Smooth muscle cell (in vitro differentiated cells): ENCODE data around the gene AMMECR1. TPM values are rescaled to one million over a fixed set of nuclear protein-coding genes. Genes with fewer than 3 reads are reported as not detected.

ENCODE experiments used
- DNase-seq: peaks from one replicate; lab custom pipeline; 2025; ENCODE audit not compliant: unreplicated experiment; lab: John Stamatoyannopoulos, UW
- H2AFZ ChIP-seq: fragments of 200-600 bp; sonication (generic); 2 replicates; pipeline ENCODE4 v1.6.0; 2016; ENCODE audit warnings: antibody characterized with exemption, low read depth, mild to moderate bottlenecking
- H3F3A ChIP-seq: fragments of 200-600 bp; sonication (generic); 2 replicates; pipeline ENCODE4 v1.6.0; 2017; ENCODE audit warnings: antibody characterized with exemption, low read depth
- H3K27ac ChIP-seq: fragments of 200-600 bp; sonication (generic); 2 replicates; pipeline ENCODE4 v1.5.1; 2016; ENCODE audit warnings: low read depth, mild to moderate bottlenecking
- H3K27me3 ChIP-seq: fragments of 200-600 bp; sonication (generic); 2 replicates; pipeline ENCODE4 v1.6.1; 2016; ENCODE audit warnings: low read depth, mild to moderate bottlenecking
- H3K36me3 ChIP-seq: fragments of 200-600 bp; sonication (generic); 2 replicates; pipeline ENCODE4 v1.5.1; 2016; ENCODE audit warnings: low read depth
- H3K4me1 ChIP-seq: fragments of 200-600 bp; sonication (generic); 2 replicates; pipeline ENCODE4 v1.5.1; 2016; ENCODE audit warnings: low read depth
- H3K4me2 ChIP-seq: fragments of 200-600 bp; sonication (generic); 2 replicates; pipeline ENCODE4 v1.6.0; 2016; ENCODE audit warnings: mild to moderate bottlenecking
- H3K4me3 ChIP-seq: fragments of 200-600 bp; sonication (generic); 2 replicates; pipeline ENCODE4 v1.5.1; 2016; ENCODE audit warnings: mild to moderate bottlenecking
- H3K79me2 ChIP-seq: fragments of 200-600 bp; sonication (generic); 2 replicates; pipeline ENCODE4 v1.6.0; 2016; ENCODE audit warnings: low read depth, mild to moderate bottlenecking
- H3K9ac ChIP-seq: fragments of 200-600 bp; sonication (generic); 2 replicates; pipeline ENCODE4 v1.6.0; 2016; ENCODE audit warnings: low read depth
- H3K9me3 ChIP-seq: fragments of 200-600 bp; sonication (generic); replicated peaks from 2 replicates; pipeline ENCODE4 v1.5.1; 2016; ENCODE audit warnings: low read depth
- H4K20me1 ChIP-seq: fragments of 200-600 bp; sonication (generic); 2 replicates; pipeline ENCODE4 v1.6.0; 2016; ENCODE audit warnings: low read depth
- CTCF ChIP-seq: fragments of 200-600 bp; sonication (generic); IDR thresholded peaks from 2 replicates; pipeline ENCODE4 v1.5.1; 2017; ENCODE audit warnings: borderline replicate concordance, mild to moderate bottlenecking, antibody characterized with exemption; ENCODE audit not compliant: insufficient read depth, poor library complexity, severe bottlenecking
- WGBS: methylation state at CpG from one replicate; pipeline ENCODE4 v1.1.7; 2016; ENCODE audit warnings: low lambda C conversion rate; 5-methylcytosine and 5-hydroxymethylcytosine counted together
- polyA plus RNA-seq: library from polyadenylated mRNA; unstranded; fragments of >200 nt; fragmentation: Nextera tagmentation; extraction: Ambion mirVana; gene quantifications from 2 replicates; pipeline ENCODE4 v1.2.1, GENCODE V29; 2016
- total RNA-seq: library from RNA; depleted of rRNA; stranded (reverse); fragments of >200 nt; gene quantifications from 2 replicates; pipeline ENCODE4 v1.2.3, GENCODE V29; 2014

AMMECR1 gene
- total and polyA plus RNA-seq, 2 experiments from 2014 or later = 5.5 to 19.6 TPM

DNA sequence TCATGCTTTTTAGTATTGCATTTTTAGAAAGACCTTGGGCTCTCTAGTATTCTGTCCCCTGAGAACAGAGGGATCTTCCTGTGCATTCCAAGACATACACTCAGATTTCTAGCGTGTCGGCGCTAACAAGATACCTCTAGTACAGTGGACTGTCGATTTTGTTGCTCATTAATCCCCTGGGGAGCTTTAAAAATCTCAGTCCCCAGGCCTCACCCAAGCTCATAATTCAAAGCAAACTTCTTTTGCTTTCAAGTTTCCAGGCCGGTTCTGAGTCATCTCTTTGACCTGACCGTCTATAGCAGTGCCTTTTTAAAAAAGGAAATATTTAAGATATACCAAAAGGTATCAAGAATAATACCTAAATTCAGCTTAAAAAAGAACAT, 137.0 kb downstream of the AMMECR1 start:
- Histone ChIP-seq H3K27ac (peak overlapping the region; percentile 88), H3K36me3 (no peaks in the 10 kb centered on the region), H3K9me3 (no peaks in the 10 kb centered on the region), H2AFZ (no peak overlapping the region), H4K20me1 (no peaks in the 10 kb centered on the region), H3K9ac (peak overlapping the region; percentile 16), H3K27me3 (no peaks in the 10 kb centered on the region), H3K79me2 (no peaks in the 10 kb centered on the region), H3F3A (peaks cover 6% of the 10 kb centered on the region), H3K4me3 (no peak overlapping the region), H3K4me2 (peak overlapping the region; percentile 57), H3K4me1 (no peaks in the 10 kb centered on the region)
- DNase-seq = no peak
- TF ChIP-seq CTCF = no peak
- 39% methylated on average over 6 of the region's 6 CpGs for WGBS

DNA sequence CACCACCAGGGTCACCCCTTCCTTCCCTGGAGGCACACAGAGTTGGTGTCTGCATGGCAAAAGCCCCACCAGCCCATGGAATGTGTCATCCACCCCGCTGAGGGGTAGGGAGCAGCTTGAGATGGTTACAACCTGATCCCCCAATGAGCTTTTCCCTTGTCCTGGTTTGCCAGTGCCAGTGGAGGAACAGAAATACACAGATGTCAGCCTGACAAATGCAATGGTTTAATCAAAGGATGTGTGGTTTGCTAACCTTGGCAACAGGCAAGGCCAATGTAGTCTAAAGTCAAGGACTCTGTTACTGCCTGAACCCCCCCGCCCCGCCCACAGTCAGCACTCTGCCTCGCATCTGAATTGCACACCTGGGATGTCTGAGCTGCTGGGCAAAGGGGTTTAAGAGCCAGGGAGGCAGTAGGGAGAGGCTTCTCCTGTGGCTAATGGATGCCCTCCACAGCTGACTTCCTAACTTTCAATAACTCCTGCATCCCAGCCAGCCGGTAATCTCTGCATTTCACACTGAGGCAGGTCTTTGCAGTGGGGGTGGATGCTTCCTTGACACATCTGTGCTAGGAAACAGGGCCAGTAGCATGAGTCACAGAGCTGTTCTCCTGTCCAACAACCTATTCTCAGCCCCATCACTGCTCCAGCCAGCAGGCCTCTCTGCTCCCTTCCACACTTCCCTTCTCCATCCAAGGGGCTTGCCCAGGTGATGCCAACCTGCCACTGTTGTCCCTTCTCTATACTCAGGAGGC, 137.5 kb downstream of the AMMECR1 start:
- no peaks in the 10 kb centered on the region for H3K27me3 ChIP-seq
- no peak for DNase-seq
- H3K4me2 ChIP-seq = peak overlapping the region; percentile 57
- H3K9ac ChIP-seq = no peak overlapping the region
- H3K4me1 ChIP-seq = no peaks in the 10 kb centered on the region
- H3K27ac ChIP-seq = peak overlapping the region; percentile 88
- H3K9me3 ChIP-seq = no peaks in the 10 kb centered on the region
- no peaks in the 10 kb centered on the region for H4K20me1 ChIP-seq
- H3K4me3 ChIP-seq = no peak overlapping the region
- no peaks in the 10 kb centered on the region for H3K36me3 ChIP-seq
- no peak for TF ChIP-seq CTCF
- H2AFZ ChIP-seq = no peak overlapping the region
- peaks cover 6% of the 10 kb centered on the region for H3F3A ChIP-seq
- no peaks in the 10 kb centered on the region for H3K79me2 ChIP-seq
- WGBS = 71% methylated on average over 5 of the region's 5 CpGs

DNA sequence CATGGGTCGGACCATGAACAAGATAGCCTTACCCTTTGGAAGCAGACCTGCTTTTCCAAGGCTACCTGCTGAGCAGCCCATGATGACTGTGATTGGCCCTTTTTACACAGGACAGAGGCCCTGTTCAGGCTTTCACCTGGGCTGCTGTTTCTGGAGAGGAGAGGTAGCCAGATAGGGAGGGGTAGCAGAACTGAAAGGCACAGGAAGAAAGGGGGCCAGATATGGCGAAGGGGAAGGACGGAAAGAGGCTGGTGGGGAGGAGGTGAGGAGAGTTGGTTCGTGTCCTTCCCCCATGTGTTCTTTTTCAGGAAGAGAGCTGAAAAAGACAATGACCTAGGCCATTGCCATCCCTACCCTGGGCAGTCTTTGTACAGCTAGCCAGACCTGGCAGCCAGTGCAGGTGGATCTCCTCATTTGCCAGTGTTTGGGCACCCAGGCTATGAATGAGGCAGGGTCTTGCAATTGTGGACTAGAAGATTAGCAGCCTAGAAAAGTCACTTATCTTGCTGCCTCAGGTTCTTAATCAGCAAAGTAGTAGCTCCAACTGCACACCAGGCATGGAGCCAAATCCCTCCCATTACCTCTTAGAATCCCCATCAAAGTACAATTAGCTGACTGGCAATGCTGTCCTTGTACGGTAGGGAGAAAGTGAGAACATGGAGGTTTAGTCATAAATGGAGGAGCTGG, 139.6 kb downstream of the AMMECR1 start:
- H3K79me2 ChIP-seq = no peaks in the 10 kb centered on the region
- DNase-seq = no peak
- no peaks in the 10 kb centered on the region for H3K27me3 ChIP-seq
- peaks cover 6% of the 10 kb centered on the region for H3F3A ChIP-seq
- no peak overlapping the region for H3K4me2 ChIP-seq
- H2AFZ ChIP-seq = no peak overlapping the region
- no peaks in the 10 kb centered on the region for H3K9me3 ChIP-seq
- H3K9ac ChIP-seq = no peak overlapping the region
- no peak overlapping the region for H3K4me3 ChIP-seq
- TF ChIP-seq CTCF = no peak
- no peaks in the 10 kb centered on the region for H3K4me1 ChIP-seq
- WGBS = 75% methylated on average over 5 of the region's 5 CpGs
- H4K20me1 ChIP-seq = no peaks in the 10 kb centered on the region
- no peaks in the 10 kb centered on the region for H3K36me3 ChIP-seq
- no peak overlapping the region for H3K27ac ChIP-seq
